T-helper 1 cell treated with Interleukin-12 subunit alpha and Interleukin-12 subunit beta and Interleukin-4 antibody, amounts not matched to agents 30 ng/mL and 1 ng/mL, for 36 hours (primary cell): Measurements from ENCODE around the gene DCST2. TPM values are rescaled to one million over a fixed set of nuclear protein-coding genes. Genes with fewer than 3 reads are reported as not detected.

Experiments used
- intact Hi-C: fragments of 100-400 bp; cut with micrococcal nuclease; formaldehyde crosslinking; loops from one replicate; pipeline ENCODE4 v1.15.1; 2024
- total RNA-seq: library from RNA; stranded (reverse); gene quantifications from 2 replicates; pipeline ENCODE4 v1.2.3, GENCODE V29; 2022

The DCST2 gene
- total RNA-seq = 0.15 and 0.29 TPM in 2 replicates

- intact Hi-C loops = no loop called here
Observed at GRCh38 chr1:155033524-155033923, at the start of gene DCST2, which contains the start of gene DCST1. Gene DCST2 (minus strand): TSS chr1:155033781. CDS start chr1:155033701, 80 bp downstream. Gene DCST1 (plus strand): TSS chr1:155033824. CDS start chr1:155034037, 213 bp downstream.

GRCh38 chr1:155083052-155083541, 49.5 kb upstream of the DCST2 start:
- intact Hi-C loops = loop anchor here (5.0 kb wide), 2 partner anchors 581 to 756 kb away; partner anchors contain the start of genes ATP8B2, SHE and TDRD10

- intact Hi-C loops = loop anchor here (5.0 kb wide), 2 partner anchors 580 to 755 kb away; partner anchors contain the start of genes ATP8B2, SHE and TDRD10
Observed at GRCh38 chr1:155082301-155083051, 48.9 kb upstream of the DCST2 start.

- intact Hi-C loops = loop anchor here (1.0 to 5.0 kb wide), 4 partner anchors 10 to 754 kb away; partner anchors contain the start of genes ATP8B2, SHE and TDRD10
Observed at GRCh38 chr1:155081472-155082300, 48.1 kb upstream of the DCST2 start.

- intact Hi-C loops = loop anchor here (1.0 to 5.0 kb wide), 4 partner anchors 9 to 753 kb away; partner anchors contain the start of genes ATP8B2, SHE and TDRD10
Observed at GRCh38 chr1:155080312-155081228, 47.0 kb upstream of the DCST2 start.

GRCh38 chr1:155079487-155080311, 46.1 kb upstream of the DCST2 start:
- intact Hi-C loops = loop anchor here (5.0 kb wide), 2 partner anchors 577 to 752 kb away; partner anchors contain the start of genes ATP8B2, SHE and TDRD10

- intact Hi-C loops = no loop called here
Observed at GRCh38 chr1:155079210-155079486, 45.6 kb upstream of the DCST2 start.

GRCh38 chr1:155078469-155079209, 45.1 kb upstream of the DCST2 start, which contains the start of gene EFNA3:
Gene EFNA3 (plus strand): TSS chr1:155078837. CDS start chr1:155078942, 105 bp downstream.
- intact Hi-C loops = no loop called here

- intact Hi-C loops = no loop called here
Observed at GRCh38 chr1:155077758-155078445, 44.3 kb upstream of the DCST2 start.

GRCh38 chr1:155077346-155077745, 43.8 kb upstream of the DCST2 start:
- intact Hi-C loops = no loop called here

- intact Hi-C loops = no loop called here
Observed at GRCh38 chr1:155076371-155076770, 42.8 kb upstream of the DCST2 start.

- intact Hi-C loops = no loop called here
Observed at GRCh38 chr1:155075535-155075934, 42.0 kb upstream of the DCST2 start.

- intact Hi-C loops = no loop called here
Observed at GRCh38 chr1:155073377-155074242, 40.0 kb upstream of the DCST2 start.

GRCh38 chr1:155072531-155073289, 39.1 kb upstream of the DCST2 start:
- intact Hi-C loops = no loop called here

GRCh38 chr1:155071701-155072100, 38.1 kb upstream of the DCST2 start:
- intact Hi-C loops = loop anchor here (1.0 kb wide), 2 partner anchors 8 to 10 kb away; partner anchors contain the start of gene EFNA4
